Measurements from ENCODE around the gene INPP5E. TPM values are rescaled to one million over a fixed set of nuclear protein-coding genes. Genes with fewer than 3 reads are reported as not detected.

Gene INPP5E
- total RNA-seq, 1 donor = 8.2 TPM

GRCh38 chr9:136386018-136386417, 53.6 kb downstream of the INPP5E start:
- no peak overlapping the region for H3K4me3 ChIP-seq (ENCODE audit: low read depth, low read length)
- no peak for DNase-seq (ENCODE audit: low read depth)
- TF ChIP-seq CTCF (IDR thresholded peaks at IDR 0.05; ENCODE audit: insufficient read depth, low read depth, low read length) = no peak

- no peak overlapping the region for H3K4me3 ChIP-seq (ENCODE audit: low read depth, low read length)
- no peak for TF ChIP-seq CTCF (IDR thresholded peaks at IDR 0.05; ENCODE audit: insufficient read depth, low read depth, low read length)
- DNase-seq (ENCODE audit: low read depth) = no peak
These were observed 54.6 kb downstream of the INPP5E start for GRCh38 chr9:136385015-136385414.

- TF ChIP-seq CTCF (IDR thresholded peaks at IDR 0.05; ENCODE audit: insufficient read depth, low read depth, low read length) = no peak
- no peak for DNase-seq (ENCODE audit: low read depth)
These were observed 56.2 kb downstream of the INPP5E start for GRCh38 chr9:136383436-136383835.

GRCh38 chr9:136381966-136382513, 57.6 kb downstream of the INPP5E start:
- no peak for DNase-seq (ENCODE audit: low read depth)
- TF ChIP-seq CTCF (IDR thresholded peaks at IDR 0.05; ENCODE audit: insufficient read depth, low read depth, low read length) = no peak
- H3K4me3 ChIP-seq (ENCODE audit: low read depth, low read length) = no peak overlapping the region

More at GRCh38 chr9:136383436-136383835, 56.2 kb downstream of the INPP5E start:
- no peak overlapping the region for H3K4me3 ChIP-seq (ENCODE audit: low read depth, low read length)

GRCh38 chr9:136381311-136381710, 58.3 kb downstream of the INPP5E start:
- no peak for TF ChIP-seq CTCF (IDR thresholded peaks at IDR 0.05; ENCODE audit: insufficient read depth, low read depth, low read length)
- no peak for DNase-seq (ENCODE audit: low read depth)
- no peak overlapping the region for H3K4me3 ChIP-seq (ENCODE audit: low read depth, low read length)

- no peak for DNase-seq (ENCODE audit: low read depth)
- H3K4me3 ChIP-seq (ENCODE audit: low read depth, low read length) = no peak overlapping the region
- TF ChIP-seq CTCF (IDR thresholded peaks at IDR 0.05; ENCODE audit: insufficient read depth, low read depth, low read length) = no peak
These were observed 59.3 kb downstream of the INPP5E start for GRCh38 chr9:136380381-136380780.

- no peak for DNase-seq (ENCODE audit: low read depth)
- H3K4me3 ChIP-seq (ENCODE audit: low read depth, low read length) = no peak overlapping the region
- no peak for TF ChIP-seq CTCF (IDR thresholded peaks at IDR 0.05; ENCODE audit: insufficient read depth, low read depth, low read length)
These were observed 59.8 kb downstream of the INPP5E start for GRCh38 chr9:136379891-136380290.

All from fibroblast of villous mesenchyme (primary cell).